NCI-H446 treated with DMSO at 0.1 percent for 48 hours (cell line): ENCODE data around the gene ZFP1.

ENCODE experiments used
- DNase-seq: peaks from one replicate; lab custom pipeline; 2025; lab: John Stamatoyannopoulos, UW

Gene ZFP1

GRCh38 chr16:75160386-75160785 is 12.1 kb downstream of the ZFP1 start:
- no peak for DNase-seq

GRCh38 chr16:75169899-75170405 is 21.6 kb downstream of the ZFP1 start:
- no peak for DNase-seq

- DNase-seq, result no peak
These were observed 24.3 kb downstream of the ZFP1 start for GRCh38 chr16:75172578-75172977.

- DNase-seq, result no peak
These were observed 26.8 kb downstream of the ZFP1 start for GRCh38 chr16:75175074-75175473.

GRCh38 chr16:75176926-75177325 is 28.6 kb downstream of the ZFP1 start:
- no peak for DNase-seq

- DNase-seq, result no peak
These were observed 30.9 kb downstream of the ZFP1 start for GRCh38 chr16:75179208-75179607.

- no peak for DNase-seq
These were observed 33.3 kb downstream of the ZFP1 start for GRCh38 chr16:75181630-75182029.

GRCh38 chr16:75188832-75189477 is 40.6 kb downstream of the ZFP1 start:
- DNase-seq, result no peak

- DNase-seq, result no peak
These were observed 41.4 kb downstream of the ZFP1 start for GRCh38 chr16:75189638-75190245.

- no peak for DNase-seq
These were observed 44.4 kb downstream of the ZFP1 start for GRCh38 chr16:75192606-75193264.

- no peak for DNase-seq
These were observed 44.9 kb downstream of the ZFP1 start for GRCh38 chr16:75193265-75193650.

- no peak for DNase-seq
These were observed 45.6 kb downstream of the ZFP1 start for GRCh38 chr16:75193730-75194444.

GRCh38 chr16:75195811-75196790 is 47.8 kb downstream of the ZFP1 start:
- no peak for DNase-seq

- DNase-seq, result no peak
These were observed 48.5 kb downstream of the ZFP1 start for GRCh38 chr16:75196836-75197235.

- no peak for DNase-seq
These were observed 49.3 kb downstream of the ZFP1 start for GRCh38 chr16:75197522-75198134.

GRCh38 chr16:75198135-75198600 is 49.8 kb downstream of the ZFP1 start:
- DNase-seq, result no peak

GRCh38 chr16:75202069-75202590 is 53.8 kb downstream of the ZFP1 start:
- no peak for DNase-seq

- DNase-seq, result no peak
These were observed 54.8 kb downstream of the ZFP1 start for GRCh38 chr16:75203096-75203495.

- no peak for DNase-seq
These were observed 55.5 kb downstream of the ZFP1 start for GRCh38 chr16:75203667-75204409.

GRCh38 chr16:75204410-75204758 is 56.1 kb downstream of the ZFP1 start:
- DNase-seq, result no peak
